HCT116 (cell line): Measurements from ENCODE around the gene TEKTIP1. TPM values are rescaled to one million over a fixed set of nuclear protein-coding genes. Genes with fewer than 3 reads are reported as not detected.

Experiments used
- ATAC-seq: fragments of 200-7000 bp; cut with Tn5 transposase; 2 replicates; pipeline ENCODE4 v1.9.1; 2020; ENCODE audit warnings: mild to moderate bottlenecking, moderate library complexity
- BruUV-seq: library from RNA; stranded (reverse); fragments of 400-500 nt; replicated peaks from 2 replicates; lab custom pipeline; 2021; lab: Mats Ljungman, UMichigan
- CTCF ChIA-PET: fragments of 300-600 bp; sonication (Branson Sonifier 250); formaldehyde crosslinking; loops from one replicate; lab custom pipeline; 2021; ENCODE audit warnings: antibody characterized with exemption; lab: Charles Lee
- POLR2A ChIA-PET: fragments of 300-600, 350-600 bp; sonication (Branson Sonifier 250); formaldehyde crosslinking; loops from one replicate; lab custom pipeline; 2021; ENCODE audit warnings: antibody characterized with exemption; lab: Charles Lee
- RAD21 ChIA-PET, 2 experiments: fragments of 300-600 bp; sonication (Branson Sonifier 250); formaldehyde crosslinking; loops; one replicate each; lab custom pipeline; 2023; ENCODE audit warnings: low total read pairs in 2 of 2; ENCODE audit not compliant: uncharacterized antibody in 2 of 2, unreplicated experiment in 2 of 2, low non-redundant PET in 1 of 2; lab: Charles Lee
- DNase-seq: peaks from one replicate; pipeline ENCODE4 v3.0.0-alpha.2; 2010; ENCODE audit warnings: low read depth, low spot score
- H2AFZ ChIP-seq: fragments of 200-600 bp; shearing (Covaris generic), sonication (generic); 2 replicates; pipeline ENCODE4 v1.6.1; 2017; ENCODE audit warnings: low read depth, mixed run types, mixed read lengths, antibody characterized with exemption, low read length; ENCODE audit not compliant: poor library complexity, severe bottlenecking
- H3K27ac ChIP-seq: 2 replicates; pipeline ENCODE4 v1.5.1; 2012; ENCODE audit warnings: low read depth, low read length
- H3K27me3 ChIP-seq: fragments of 200-600 bp; sonication (generic); 2 replicates; pipeline ENCODE4 v1.6.1; 2016; ENCODE audit warnings: mixed run types, low read length, mixed read lengths; ENCODE audit not compliant: insufficient read depth
- H3K36me3 ChIP-seq, 2 experiments: fragments of 200-500 bp in 1 of 2; fragments of 200-600 bp in 1 of 2; sonication (Bioruptor generic) in 1 of 2; sonication (generic) in 1 of 2; 2 replicates each; pipeline versions ENCODE4 v1.5.1 to v1.6.1; 2014 to 2016; ENCODE audit warnings: low read length in 2 of 2, inconsistent platforms in 1 of 2, mixed read lengths in 1 of 2, mixed run types in 1 of 2; ENCODE audit not compliant: insufficient read depth in 2 of 2, control insufficient read depth in 1 of 2
- H3K4me1 ChIP-seq, 2 experiments: fragments of 200-600 bp in 1 of 2; sonication (generic) in 1 of 2; 2 replicates each; pipeline versions ENCODE4 v1.5.1 to v1.6.1; 2012 to 2017; ENCODE audit warnings: low read length in 2 of 2, inconsistent platforms in 1 of 2, mild to moderate bottlenecking in 1 of 2, mixed read lengths in 1 of 2, mixed run types in 1 of 2, moderate library complexity in 1 of 2; ENCODE audit not compliant: insufficient read depth in 2 of 2, control insufficient read depth in 1 of 2
- H3K4me2 ChIP-seq: fragments of 200-600 bp; sonication (generic); 2 replicates; pipeline ENCODE4 v1.6.1; 2017; ENCODE audit warnings: mixed run types, low read length, mixed read lengths
- H3K4me3 ChIP-seq, 2 experiments: fragments of 200-600 bp in 1 of 2; sonication (generic) in 1 of 2; replicated peaks in 1 of 2; 2 replicates each; pipeline ENCODE4 v1.5.1; 2011 to 2016; ENCODE audit warnings: low read length in 2 of 2, control low read depth in 1 of 2, low read depth in 1 of 2, mild to moderate bottlenecking in 1 of 2, mixed read lengths in 1 of 2, mixed run types in 1 of 2
- H3K79me2 ChIP-seq: fragments of 200-600 bp; sonication (generic); 2 replicates; pipeline ENCODE4 v1.6.1; 2017; ENCODE audit warnings: mild to moderate bottlenecking, mixed run types, low read length, moderate library complexity, mixed read lengths; ENCODE audit not compliant: insufficient read depth
- H3K9ac ChIP-seq: fragments of 200-600 bp; sonication (generic); 2 replicates; pipeline ENCODE4 v1.6.1; 2016; ENCODE audit warnings: low read length, mixed read lengths
- H3K9me2 ChIP-seq: fragments of 200-600 bp; sonication (generic), shearing (Covaris generic); 2 replicates; pipeline ENCODE4 v1.6.1; 2017; ENCODE audit warnings: mixed run types, mild to moderate bottlenecking, moderate library complexity; ENCODE audit not compliant: insufficient read depth
- H3K9me3 ChIP-seq, 2 experiments: fragments of 200-500 bp in 1 of 2; fragments of 200-600 bp in 1 of 2; sonication (Bioruptor generic) in 1 of 2; sonication (generic) in 1 of 2; 2 replicates each; pipeline ENCODE4 v1.6.1; 2014 to 2017; ENCODE audit warnings: low read length in 2 of 2, mixed read lengths in 2 of 2, inconsistent platforms in 1 of 2, low read depth in 1 of 2, mild to moderate bottlenecking in 1 of 2, mixed run types in 1 of 2, moderate library complexity in 1 of 2; ENCODE audit not compliant: control insufficient read depth in 1 of 2, insufficient read depth in 1 of 2
- H4K20me1 ChIP-seq: fragments of 200-600 bp; sonication (generic), shearing (Covaris generic); 2 replicates; pipeline ENCODE4 v1.6.1; 2017; ENCODE audit warnings: mixed run types, mild to moderate bottlenecking, moderate library complexity; ENCODE audit not compliant: insufficient read depth
- ATF3 ChIP-seq: IDR thresholded peaks from 2 replicates; pipeline ENCODE4 v1.6.1; 2012
- ELF1 ChIP-seq: IDR thresholded peaks from 2 replicates; pipeline ENCODE4 v1.6.1; 2012; ENCODE audit warnings: low read depth, borderline replicate concordance
- EZH2phosphoT487 ChIP-seq: fragments of 200-600 bp; IDR thresholded peaks from 2 replicates; pipeline ENCODE4 v1.6.1; 2018; ENCODE audit warnings: antibody characterized with exemption, borderline replicate concordance
- FOSL1 ChIP-seq: IDR thresholded peaks from 2 replicates; pipeline ENCODE4 v1.6.1; 2012; ENCODE audit warnings: low read depth
- JUND ChIP-seq: IDR thresholded peaks from 2 replicates; pipeline ENCODE4 v1.6.1; 2012
- REST ChIP-seq: IDR thresholded peaks from 2 replicates; pipeline ENCODE4 v1.6.1; 2012; ENCODE audit warnings: low read depth
- SP1 ChIP-seq: IDR thresholded peaks from 2 replicates; pipeline ENCODE4 v1.6.1; 2012; ENCODE audit warnings: low read depth
- TCF7L2 ChIP-seq: IDR thresholded peaks from 2 replicates; pipeline ENCODE4 v1.7.0; 2011; ENCODE audit warnings: borderline replicate concordance, inconsistent platforms; ENCODE audit not compliant: insufficient read depth, insufficient read length; ENCODE audit errors: extremely low read depth
- ZFX ChIP-seq: fragments of 450-650 bp; IDR thresholded peaks from 2 replicates; pipeline ENCODE4 v1.6.1; 2017
- intact Hi-C: fragments of 100-400 bp; cut with micrococcal nuclease; formaldehyde crosslinking; loops from 2 replicates; pipeline ENCODE4 v1.10.0; 2022
- total RNA-seq: library from RNA; stranded (reverse); gene quantifications from one replicate; pipeline ENCODE4 v1.2.1, GENCODE V29; 2021; ENCODE audit not compliant: unreplicated experiment
- TF ChIP-seq, protein P1 (sequence below): IDR thresholded peaks from 2 replicates; pipeline ENCODE4 v1.6.1; 2012

Gene TEKTIP1
- total RNA-seq, 1 experiment from 2014 or later: 1.2 TPM

GRCh38 chr19:3563709-3564524 lies 24.9 kb downstream of the TEKTIP1 start:
- POLR2A ChIA-PET: interaction anchor here (1.6 kb wide), 1 partner anchor 9 kb away, joined by 5 read pairs; no protein-coding TSS in a partner anchor
- H3K4me1 ChIP-seq: peaks cover 50 to 78% of the 10 kb centered on the region in 2 experiments
- peak overlapping the region; percentile 77 for H3K27ac ChIP-seq
- H3K4me2 ChIP-seq: peak overlapping the region; percentile 88
- no peaks in the 10 kb centered on the region for H3K36me3 ChIP-seq
- H3K9ac ChIP-seq: peak overlapping the region; percentile 68
- no peaks in the 10 kb centered on the region for H3K27me3 ChIP-seq
- intact Hi-C loops: no loop called here
- no peaks in the 10 kb centered on the region for H3K79me2 ChIP-seq
- no peaks in the 10 kb centered on the region for H3K9me3 ChIP-seq
- DNase-seq: no peak
- H4K20me1 ChIP-seq: no peaks in the 10 kb centered on the region
- H2AFZ ChIP-seq: no peak overlapping the region
- no peak for ATAC-seq
- H3K4me3 ChIP-seq: 0 out of 4 replicates have a peak overlapping the region, but pooled peaks of 1 of the 2 experiments have one; percentile 11
- BruUV-seq: no TSS peak
- TF ChIP-seq ZFX (no peak), ELF1 (no peak), TCF7L2 (no peak), SP1 (no peak), ATF3 (no peak), JUND (no peak), EZH2phosphoT487 (no peak), REST (no peak), FOSL1 (no peak)
- TF ChIP-seq, protein P1, sequence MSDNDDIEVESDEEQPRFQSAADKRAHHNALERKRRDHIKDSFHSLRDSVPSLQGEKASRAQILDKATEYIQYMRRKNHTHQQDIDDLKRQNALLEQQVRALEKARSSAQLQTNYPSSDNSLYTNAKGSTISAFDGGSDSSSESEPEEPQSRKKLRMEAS: no peak
- RAD21 ChIA-PET: no interaction called here
- CTCF ChIA-PET: no interaction called here
- no peaks in the 10 kb centered on the region for H3K9me2 ChIP-seq
